ENCODE measurements around the gene NRXN3. TPM values are rescaled to one million over a fixed set of nuclear protein-coding genes. Genes with fewer than 3 reads are reported as not detected.

The NRXN3 gene
- polyA plus RNA-seq, 1 of the 3 experiments (the other 2 are of a cell fraction): 1.6 TPM

- no peak for TF ChIP-seq CTCF (IDR thresholded peaks at IDR 0.05)
- peak; percentile 59; the same call in 1 of the 2 replicates for TF ChIP-seq RXRA (IDR thresholded peaks at IDR 0.05; ENCODE audit: borderline replicate concordance, low read depth)
- no peak for TF ChIP-seq ZBTB33 (IDR thresholded peaks at IDR 0.05; ENCODE audit: borderline replicate concordance, low read depth)
- no peak for TF ChIP-seq USF2 (IDR thresholded peaks at IDR 0.05; ENCODE audit: borderline replicate concordance, low read depth, low read length)
- TF ChIP-seq RAD21 (IDR thresholded peaks at IDR 0.05; ENCODE audit: low read length): no peak
- no peak for TF ChIP-seq RCOR1 (IDR thresholded peaks at IDR 0.05; ENCODE audit: low read length)
- no peak for TF ChIP-seq YY1 (IDR thresholded peaks at IDR 0.05; ENCODE audit: low read depth)
- no peak for TF ChIP-seq REST (IDR thresholded peaks at IDR 0.05; ENCODE audit: low read depth, low read length)
Measured at GRCh38 chr14:79193689-79194477, 1023.7 kb downstream of the NRXN3 start (continued).

DNA sequence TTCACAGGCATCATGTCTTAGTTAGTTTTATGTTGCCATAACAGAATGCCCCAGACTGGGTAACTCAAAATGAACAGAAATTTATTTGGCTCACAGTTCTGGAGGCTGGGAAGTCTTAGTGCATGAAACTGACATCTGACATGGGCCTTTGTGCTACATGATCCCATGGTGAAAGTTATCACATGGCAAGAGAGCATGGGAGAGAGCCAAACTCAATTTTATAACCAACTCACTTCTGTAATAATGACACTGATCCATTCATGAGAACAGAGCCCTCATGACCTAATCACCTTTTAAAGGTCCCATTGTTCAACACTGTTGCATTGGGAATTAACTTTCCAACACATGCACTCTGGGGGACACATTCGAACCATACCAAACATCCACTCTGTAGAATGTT lies 1026.0 kb downstream of the NRXN3 start:
- Histone ChIP-seq H3K9me3 (no peaks in the 10 kb centered on the region), H3K9me2 (no peaks in the 10 kb centered on the region), H3K27ac (ENCODE audit: low read depth in 2 of 2, low read length in 1 of 2) (no peak overlapping the region), H3K36me3 (replicated peaks in 1 of 2; ENCODE audit: control insufficient read depth in 1 of 2, insufficient read depth in 2 of 2, low read length in 1 of 2) (no peaks in the 10 kb centered on the region), H3K9ac (no peak overlapping the region), H3F3A (replicated peaks; ENCODE audit: insufficient read depth) (peaks cover 22% of the 10 kb centered on the region), H4K20me1 (ENCODE audit: insufficient read depth) (no peaks in the 10 kb centered on the region), H3K79me2 (ENCODE audit: insufficient read depth) (no peaks in the 10 kb centered on the region), H3K4me2 (no peak overlapping the region), H2AFZ (ENCODE audit: low read depth) (no peak overlapping the region), H3K4me3 (ENCODE audit: low read depth in 2 of 2, low read length in 1 of 2) (no peak overlapping the region), H3K4me1 (ENCODE audit: control insufficient read depth in 1 of 2, insufficient read depth in 2 of 2, low read depth in 1 of 2, low read length in 1 of 2) (peaks cover 0 to 14% of the 10 kb centered on the region in 2 experiments; a peak in 3 of 4 replicates), H3K27me3 (ENCODE audit: insufficient read depth) (no peaks in the 10 kb centered on the region)
- POLR2A ChIA-PET: no interaction called here
- CTCF ChIA-PET: interaction anchor here (0.8 kb wide), 1 partner anchor 113 kb away, joined by 3 read pairs; no protein-coding TSS in a partner anchor
- WGBS (ENCODE audit: low lambda C conversion rate): 31% methylated on average over 1 of the region's 1 CpG
- no peak for DNase-seq
- no peak for TF ChIP-seq NRF1 (IDR thresholded peaks at IDR 0.05; ENCODE audit: low read depth, low read length)
- no peak for TF ChIP-seq TAF1 (IDR thresholded peaks at IDR 0.05; ENCODE audit: borderline replicate concordance, low read depth, low read length)
- no peak for TF ChIP-seq RXRA (IDR thresholded peaks at IDR 0.05; ENCODE audit: borderline replicate concordance, low read depth)
- TF ChIP-seq RFX5 (IDR thresholded peaks at IDR 0.05; ENCODE audit: low read length): no peak
- no peak for TF ChIP-seq FOSL2 (IDR thresholded peaks at IDR 0.05; ENCODE audit: borderline replicate concordance, low read depth)
- TF ChIP-seq YY1 (IDR thresholded peaks at IDR 0.05; ENCODE audit: low read depth): no peak
- no peak for TF ChIP-seq EZH2phosphoT487 (IDR thresholded peaks at IDR 0.05; ENCODE audit: borderline replicate concordance, low read depth)
- TF ChIP-seq, protein P1, sequence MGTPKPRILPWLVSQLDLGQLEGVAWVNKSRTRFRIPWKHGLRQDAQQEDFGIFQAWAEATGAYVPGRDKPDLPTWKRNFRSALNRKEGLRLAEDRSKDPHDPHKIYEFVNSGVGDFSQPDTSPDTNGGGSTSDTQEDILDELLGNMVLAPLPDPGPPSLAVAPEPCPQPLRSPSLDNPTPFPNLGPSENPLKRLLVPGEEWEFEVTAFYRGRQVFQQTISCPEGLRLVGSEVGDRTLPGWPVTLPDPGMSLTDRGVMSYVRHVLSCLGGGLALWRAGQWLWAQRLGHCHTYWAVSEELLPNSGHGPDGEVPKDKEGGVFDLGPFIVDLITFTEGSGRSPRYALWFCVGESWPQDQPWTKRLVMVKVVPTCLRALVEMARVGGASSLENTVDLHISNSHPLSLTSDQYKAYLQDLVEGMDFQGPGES (IDR thresholded peaks at IDR 0.05; ENCODE audit: low read depth, low read length): no peak
- TF ChIP-seq NFIC (IDR thresholded peaks at IDR 0.05; ENCODE audit: borderline replicate concordance): no peak
- no peak for TF ChIP-seq CTCF (IDR thresholded peaks at IDR 0.05)
- no peak for TF ChIP-seq POLR2AphosphoS5 (IDR thresholded peaks at IDR 0.05; ENCODE audit: low read depth, low read length)

Measured in SK-N-SH (cell line).